GM15510 (cell line): Measurements from ENCODE around the gene PARD3.

Experiments
- POLR2A ChIP-seq: IDR thresholded peaks from 3 replicates; pipeline ENCODE4 v1.6.1; 2011; ENCODE audit warnings: borderline replicate concordance; ENCODE audit not compliant: insufficient read length; ENCODE audit errors: extremely low read depth

The PARD3 gene

DNA sequence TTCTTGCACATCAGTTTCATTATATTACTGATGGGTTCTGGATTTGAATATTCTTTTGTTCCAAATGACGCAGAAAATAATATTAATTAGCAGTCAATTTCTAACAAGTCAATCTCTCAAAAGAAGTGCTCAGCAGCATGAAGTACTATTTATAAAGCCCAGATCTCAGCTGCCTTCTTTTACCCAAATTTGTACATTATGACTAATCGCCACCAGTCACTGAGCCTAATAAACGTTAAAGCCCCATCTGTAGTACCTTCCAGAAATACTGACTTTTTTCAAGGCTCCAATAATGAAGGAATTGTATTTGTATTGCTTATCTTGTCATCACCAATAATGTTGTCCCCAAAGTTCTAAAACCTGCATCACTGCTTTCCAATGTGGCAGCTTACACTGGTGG lies 540.2 kb downstream of the PARD3 start:
- no peak for TF ChIP-seq POLR2A

GRCh38 chr10:34273340-34273739 lies 541.8 kb downstream of the PARD3 start:
- TF ChIP-seq POLR2A, result no peak

GRCh38 chr10:34272316-34272715 lies 542.8 kb downstream of the PARD3 start:
- no peak for TF ChIP-seq POLR2A

GRCh38 chr10:34262985-34263384 lies 552.1 kb downstream of the PARD3 start:
- no peak for TF ChIP-seq POLR2A

DNA sequence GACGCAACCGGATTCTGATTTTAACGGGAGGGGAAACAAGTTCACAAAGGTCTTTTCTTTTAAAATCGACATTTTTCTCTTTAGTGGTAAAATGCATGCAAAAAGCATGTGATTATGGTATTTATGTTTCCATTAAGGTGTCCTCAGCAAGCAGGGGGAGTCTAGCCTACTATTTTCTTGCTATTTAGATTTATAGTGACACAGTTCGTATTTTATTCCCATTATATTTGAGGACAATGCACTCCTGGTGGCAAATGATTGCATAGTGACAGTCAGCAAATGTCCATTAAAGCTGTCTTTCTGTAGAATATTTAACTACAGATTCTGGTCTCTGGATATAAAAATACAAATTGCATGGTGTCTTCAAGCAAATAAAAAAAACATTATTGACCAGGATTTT lies 554.2 kb downstream of the PARD3 start:
- TF ChIP-seq POLR2A, result no peak

- no peak for TF ChIP-seq POLR2A
Observed at GRCh38 chr10:34256216-34256615, 558.9 kb downstream of the PARD3 start.

DNA sequence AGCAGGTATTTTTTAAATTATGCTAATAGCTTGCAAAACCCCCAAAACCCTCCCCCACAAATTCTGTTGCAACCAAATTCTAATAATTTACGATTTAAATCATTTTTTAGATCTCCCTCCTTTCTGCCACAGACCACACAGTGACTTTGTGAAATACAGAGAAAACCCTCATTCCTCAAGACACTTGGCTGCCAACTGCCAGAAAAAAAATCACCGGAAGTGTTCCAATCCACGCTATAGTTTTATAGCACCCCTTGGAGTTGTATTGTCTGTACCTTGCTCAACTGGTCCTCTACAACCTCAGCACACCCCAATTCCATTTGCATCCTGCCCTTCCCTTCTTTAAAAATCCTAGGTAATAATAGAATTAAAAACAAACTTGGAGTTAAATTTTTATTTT lies 560.1 kb downstream of the PARD3 start:
- no peak for TF ChIP-seq POLR2A

- TF ChIP-seq POLR2A, result no peak
Observed at GRCh38 chr10:34254596-34254995, 560.5 kb downstream of the PARD3 start.

DNA sequence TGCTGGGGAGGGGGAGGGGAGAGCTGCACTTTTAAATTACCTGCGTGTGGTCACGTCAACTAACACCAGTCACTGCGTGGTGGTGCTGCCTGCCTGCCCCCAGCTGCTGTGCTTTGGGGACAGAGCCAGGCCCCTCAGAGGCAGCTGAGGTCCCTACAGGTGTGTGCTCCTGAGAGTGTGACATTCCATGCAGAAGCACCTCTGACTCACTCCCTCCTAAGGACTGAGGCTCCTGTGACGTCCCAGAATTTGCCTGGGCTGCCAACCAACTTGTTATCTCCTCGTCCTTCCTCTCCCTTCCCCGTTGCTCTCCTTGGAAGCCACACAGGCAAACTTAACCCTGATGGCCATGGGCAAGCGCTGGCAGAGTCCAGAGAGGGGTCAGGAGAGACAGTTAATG lies 563.0 kb downstream of the PARD3 start:
- no peak for TF ChIP-seq POLR2A

DNA sequence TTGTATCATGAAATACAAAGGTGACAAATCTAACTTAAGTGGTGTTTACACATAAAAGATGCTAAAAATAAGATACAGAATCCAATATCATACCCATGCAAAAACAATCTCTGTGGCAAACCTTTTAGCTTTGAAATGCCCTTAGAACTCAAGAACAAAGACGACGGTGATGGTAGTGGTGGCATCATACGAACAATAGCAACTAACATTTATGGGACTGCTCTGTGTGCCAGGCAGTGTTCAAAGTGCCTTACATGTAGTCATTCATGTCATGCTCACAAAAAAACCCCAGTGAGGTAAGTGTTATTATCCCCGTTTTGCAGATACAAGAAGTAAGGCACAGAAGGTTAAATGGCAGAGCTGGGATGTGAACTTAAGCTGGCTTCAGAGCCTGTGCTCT lies 563.9 kb downstream of the PARD3 start:
- TF ChIP-seq POLR2A, result no peak

DNA sequence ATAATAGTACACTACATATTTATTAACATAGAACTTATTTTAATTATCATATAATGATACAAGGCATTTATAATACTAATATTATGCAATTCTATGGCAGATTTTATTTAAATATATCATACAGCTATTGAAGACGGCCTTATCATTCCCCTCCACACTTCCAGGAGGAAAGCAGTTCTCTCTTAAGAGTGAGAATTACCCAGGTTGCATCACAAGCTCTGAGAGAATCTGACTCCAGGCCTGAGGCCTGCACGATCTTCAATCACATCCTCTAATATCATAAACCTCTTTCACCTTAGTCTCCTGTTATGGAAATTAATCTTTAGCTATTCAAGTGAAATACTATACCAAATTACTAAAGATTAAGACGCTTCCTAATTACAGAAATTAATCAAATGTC lies 564.4 kb downstream of the PARD3 start:
- TF ChIP-seq POLR2A, result no peak

- no peak for TF ChIP-seq POLR2A
Observed at GRCh38 chr10:34249634-34250033, 565.5 kb downstream of the PARD3 start.

- TF ChIP-seq POLR2A, result no peak
Observed at GRCh38 chr10:34247560-34247959, 567.5 kb downstream of the PARD3 start.

GRCh38 chr10:34244756-34245484 lies 570.2 kb downstream of the PARD3 start:
- TF ChIP-seq POLR2A, result no peak

DNA sequence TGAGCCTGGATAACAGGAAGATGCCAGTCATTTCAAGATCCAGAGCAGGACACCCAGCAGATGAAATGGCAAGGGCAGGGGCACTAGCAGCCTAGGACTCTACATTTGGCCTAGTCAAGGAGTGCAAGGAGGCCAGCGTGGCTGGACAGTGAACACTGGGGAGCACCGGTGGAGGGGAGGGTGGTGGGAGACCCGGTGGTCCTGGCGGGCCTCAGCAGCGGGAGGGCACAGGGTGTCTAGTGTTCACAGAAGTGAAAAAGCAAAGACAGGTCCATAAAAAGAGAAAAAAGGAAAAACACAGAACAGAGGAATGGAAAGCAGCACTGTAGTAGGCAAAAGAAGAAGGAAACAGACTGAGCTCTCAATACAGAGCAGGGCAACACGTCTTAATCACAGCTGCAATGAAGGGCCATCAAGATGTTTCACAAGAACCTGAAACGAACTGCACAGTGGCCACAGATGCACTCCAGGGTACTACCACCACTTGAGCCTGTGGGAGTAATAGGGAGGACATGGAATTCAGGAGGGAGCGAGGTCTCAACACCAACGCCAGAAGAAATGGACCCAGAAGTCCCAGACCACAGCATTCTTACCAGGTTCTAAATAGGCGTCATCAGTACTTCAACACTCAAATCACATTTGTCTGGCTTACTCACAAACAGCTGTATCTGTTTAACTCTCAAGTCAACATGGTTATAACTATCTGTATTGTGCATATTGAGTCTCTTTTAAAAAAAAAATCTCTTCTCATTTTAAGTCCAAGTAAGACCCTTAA lies 573.7 kb downstream of the PARD3 start:
- no peak for TF ChIP-seq POLR2A

- no peak for TF ChIP-seq POLR2A
Observed at GRCh38 chr10:34240039-34240438, 575.1 kb downstream of the PARD3 start.
